IPS DF 19.7 (cell line): ENCODE results near the gene DDX49.
"Not testable (repeated sequence)": the region's sequence is repeated elsewhere in the genome, so short reads cannot be mapped to it uniquely, and the experiment has no call there.

Experiments
- DNase-seq: peaks from one replicate; pipeline ENCODE4 v3.0.0-alpha.2; 2013; ENCODE audit warnings: low read depth, low spot score

Gene DDX49

GRCh38 chr19:18910801-18911436, 8.6 kb upstream of the DDX49 start:
- no peak for DNase-seq

GRCh38 chr19:18912933-18913332, 6.6 kb upstream of the DDX49 start:
- DNase-seq = no peak

- no peak for DNase-seq
These were observed 6.0 kb upstream of the DDX49 start for GRCh38 chr19:18913466-18913865.

GRCh38 chr19:18915639-18916038, 3.9 kb upstream of the DDX49 start:
- no peak for DNase-seq

GRCh38 chr19:18917593-18917992, 1.9 kb upstream of the DDX49 start:
- not testable (repeated sequence) for DNase-seq

- DNase-seq = no peak
These were observed 342 bp downstream of the DDX49 start for GRCh38 chr19:18919900-18920214.

- DNase-seq = no peak
These were observed 885 bp downstream of the DDX49 start for GRCh38 chr19:18920400-18920799.

GRCh38 chr19:18921593-18921992, 2.1 kb downstream of the DDX49 start:
- DNase-seq = no peak

GRCh38 chr19:18922228-18922985, 2.9 kb downstream of the DDX49 start:
- DNase-seq = no peak

- DNase-seq = no peak
These were observed 5.2 kb downstream of the DDX49 start for GRCh38 chr19:18924684-18925213.

- no peak for DNase-seq
These were observed 8.7 kb downstream of the DDX49 start for GRCh38 chr19:18928018-18928805.

GRCh38 chr19:18929311-18929710, 9.8 kb downstream of the DDX49 start:
- DNase-seq = no peak

- no peak for DNase-seq
These were observed 12.0 kb downstream of the DDX49 start for GRCh38 chr19:18931316-18932162.

GRCh38 chr19:18932216-18932841, 12.8 kb downstream of the DDX49 start:
- DNase-seq = peak; percentile 77

GRCh38 chr19:18933297-18933696, 13.8 kb downstream of the DDX49 start:
- DNase-seq = no peak

GRCh38 chr19:18939163-18939562, 19.6 kb downstream of the DDX49 start:
- DNase-seq = no peak

- DNase-seq = no peak
These were observed 20.6 kb downstream of the DDX49 start for GRCh38 chr19:18939922-18940768.

GRCh38 chr19:18940769-18941627, 21.5 kb downstream of the DDX49 start, which contains the start of gene HOMER3:
TSS of gene HOMER3 (minus strand) at chr19:18941217. CDS start at chr19:18938982, 2,235 bp downstream.
- no peak for DNase-seq
